Duodenal mucosa (tissue), 2 donors: ENCODE measurements around the gene BPNT1.
"Not testable (repeated sequence)": the region's sequence is repeated elsewhere in the genome, so short reads cannot be mapped to it uniquely, and the experiment has no call there.

Source experiments
- H3K27ac ChIP-seq: one replicate; pipeline ENCODE4 v1.7.0; 2013; ENCODE audit warnings: low read depth, low read length
- H3K27me3 ChIP-seq, 2 donors: one replicate each; pipeline ENCODE4 v1.7.0; 2013; ENCODE audit warnings: low read length in 2 of 2, control low read depth in 1 of 2; ENCODE audit not compliant: insufficient read depth in 2 of 2, control insufficient read depth in 1 of 2
- H3K36me3 ChIP-seq, 2 donors: one replicate each; pipeline ENCODE4 v1.7.0; 2013; ENCODE audit warnings: low read length in 2 of 2, control low read depth in 1 of 2; ENCODE audit not compliant: insufficient read depth in 2 of 2, control insufficient read depth in 1 of 2
- H3K4me1 ChIP-seq, 2 donors: one replicate each; pipeline ENCODE4 v1.7.0; 2013; ENCODE audit warnings: low read length in 2 of 2, control low read depth in 1 of 2; ENCODE audit not compliant: insufficient read depth in 2 of 2, control insufficient read depth in 1 of 2
- H3K4me3 ChIP-seq, 2 donors: one replicate each; pipeline ENCODE4 v1.7.0; 2013; ENCODE audit warnings: low read length in 2 of 2, low read depth in 1 of 2
- H3K9ac ChIP-seq, 2 donors: one replicate each; pipeline ENCODE4 v1.7.0; 2013; ENCODE audit warnings: low read length in 2 of 2, low read depth in 1 of 2
- H3K9me3 ChIP-seq, 2 donors: one replicate each; pipeline ENCODE4 v1.7.0; 2013; ENCODE audit warnings: low read length in 2 of 2, control low read depth in 1 of 2; ENCODE audit not compliant: control insufficient read depth in 1 of 2

BPNT1 gene

DNA sequence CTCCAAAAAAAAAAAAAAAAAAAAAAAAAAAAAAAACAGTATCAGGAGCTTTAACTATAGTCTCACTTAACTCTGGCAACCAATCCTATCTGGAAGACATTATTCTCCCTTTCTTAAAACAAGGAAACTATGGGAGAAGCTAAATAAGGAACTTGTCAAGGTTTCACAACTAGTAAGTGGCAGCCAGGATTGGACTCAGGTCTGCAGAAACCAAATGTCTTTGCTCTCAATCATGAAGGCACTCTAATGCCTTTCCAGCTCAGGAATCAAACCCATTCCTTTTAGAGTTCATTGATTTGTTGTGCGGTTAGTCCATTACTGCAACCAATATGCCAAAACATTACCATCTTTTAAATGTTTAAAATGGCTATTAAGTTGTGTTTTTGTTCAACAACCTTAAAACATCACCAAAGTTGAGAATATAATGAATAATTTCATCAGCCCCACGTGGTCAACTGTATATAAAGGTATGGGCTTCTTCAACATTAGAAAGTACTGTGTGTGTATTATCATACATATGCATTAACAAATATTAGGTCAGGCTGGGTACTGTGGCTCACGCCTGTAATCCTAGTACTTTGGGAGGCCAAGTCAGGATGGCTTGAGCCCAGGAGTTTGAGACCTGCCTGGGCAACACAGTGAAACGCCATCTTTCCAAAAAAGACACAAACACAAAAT is 44.8 kb downstream of the BPNT1 start:
- no peaks in the 10 kb centered on the region for H3K9me3 ChIP-seq
- H3K4me3 ChIP-seq = peak overlapping the region; percentile 98 to 100
- peaks cover 0 to 2% of the 10 kb centered on the region in 2 donors for H3K36me3 ChIP-seq
- H3K27ac ChIP-seq = no peak overlapping the region
- H3K27me3 ChIP-seq = no peaks in the 10 kb centered on the region
- peaks cover 23% of the 10 kb centered on the region in 2 donors for H3K4me1 ChIP-seq
- peak overlapping the region; percentile 25 to 93 for H3K9ac ChIP-seq

DNA sequence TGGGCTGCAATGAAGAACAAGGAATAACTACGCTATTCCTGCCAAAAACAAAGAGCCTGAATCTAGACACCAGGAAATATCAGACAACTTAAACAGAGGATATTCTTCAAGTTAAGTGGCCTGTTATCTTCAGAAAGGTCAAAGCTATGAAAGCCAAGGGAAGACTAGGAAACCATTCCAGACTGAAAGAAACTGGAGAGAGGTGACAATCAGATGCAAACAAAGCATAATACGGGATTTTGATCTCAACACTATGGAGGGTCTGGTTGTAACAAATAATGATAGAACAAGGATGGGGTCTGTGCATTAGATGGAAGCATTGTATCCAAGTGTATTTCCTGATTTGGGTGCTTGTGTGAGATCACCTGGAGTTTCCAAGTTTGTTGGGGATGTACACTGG is 45.9 kb downstream of the BPNT1 start:
- Histone ChIP-seq H3K4me3 (peak overlapping the region in 1 of 2 donors; percentile 23), H3K27me3 (no peaks in the 10 kb centered on the region), H3K27ac (no peak overlapping the region), H3K9me3 (no peaks in the 10 kb centered on the region), H3K4me1 (peaks cover 27 to 30% of the 10 kb centered on the region in 2 donors), H3K9ac (no peak overlapping the region), H3K36me3 (peaks cover 0 to 13% of the 10 kb centered on the region in 2 donors)

DNA sequence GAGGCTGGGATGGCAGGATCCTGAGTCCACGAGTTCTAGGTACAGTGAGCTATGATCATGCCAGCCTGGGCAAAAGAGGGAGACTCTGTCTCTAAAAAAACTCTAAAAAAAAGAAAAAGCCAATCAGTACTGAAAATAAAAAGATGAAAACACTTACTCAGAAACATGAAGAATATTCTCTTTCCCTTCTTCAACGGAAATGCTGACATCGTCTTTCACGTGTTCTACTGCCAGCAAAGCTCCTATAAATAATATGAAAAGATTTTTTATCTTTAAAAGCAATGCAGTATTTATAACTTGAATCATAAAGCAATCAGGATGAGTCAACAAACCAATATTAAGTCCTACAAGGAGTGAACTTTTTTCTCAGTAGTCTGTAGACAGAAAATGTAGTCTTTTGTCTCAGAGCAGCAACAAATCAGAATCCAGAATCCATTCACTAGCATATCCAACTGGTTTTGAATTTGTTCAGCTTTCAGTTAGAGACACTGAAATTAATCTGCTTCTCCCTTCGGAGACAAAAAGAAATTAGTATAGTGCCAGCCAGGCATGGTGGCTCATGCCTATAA is 49.5 kb downstream of the BPNT1 start:
- H3K9me3 ChIP-seq = no peaks in the 10 kb centered on the region
- H3K27me3 ChIP-seq = no peaks in the 10 kb centered on the region
- H3K4me1 ChIP-seq = peaks cover 23 to 25% of the 10 kb centered on the region in 2 donors
- peaks cover 0 to 17% of the 10 kb centered on the region in 2 donors for H3K36me3 ChIP-seq
- H3K27ac ChIP-seq = no peak overlapping the region
- H3K4me3 ChIP-seq = no peak overlapping the region
- H3K9ac ChIP-seq = no peak overlapping the region

DNA sequence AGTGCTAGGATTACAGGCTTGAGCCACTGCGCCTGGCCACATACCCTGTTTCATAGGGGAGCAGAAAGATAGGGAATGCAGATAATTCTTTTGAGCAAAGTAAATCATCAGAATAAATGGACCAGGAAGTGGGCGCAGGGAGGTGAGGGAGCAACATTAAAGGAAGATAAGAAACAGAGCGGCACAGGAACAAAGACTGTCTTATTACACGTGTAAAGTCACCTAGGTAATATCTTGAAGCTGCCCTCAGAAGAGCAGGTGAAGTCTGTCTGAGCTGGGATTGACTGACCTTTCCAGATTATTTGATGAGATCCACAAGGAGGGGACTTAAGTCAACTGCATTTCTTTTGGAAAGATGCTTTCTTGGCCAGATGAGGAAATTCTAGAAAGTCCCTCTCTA is 50.9 kb downstream of the BPNT1 start:
- Histone ChIP-seq H3K36me3 (peaks cover 8 to 26% of the 10 kb centered on the region in 2 donors), H3K4me1 (peaks cover 9 to 18% of the 10 kb centered on the region in 2 donors), H3K27me3 (no peaks in the 10 kb centered on the region), H3K9ac (no peak overlapping the region), H3K9me3 (no peaks in the 10 kb centered on the region), H3K4me3 (no peak overlapping the region), H3K27ac (no peak overlapping the region)

DNA sequence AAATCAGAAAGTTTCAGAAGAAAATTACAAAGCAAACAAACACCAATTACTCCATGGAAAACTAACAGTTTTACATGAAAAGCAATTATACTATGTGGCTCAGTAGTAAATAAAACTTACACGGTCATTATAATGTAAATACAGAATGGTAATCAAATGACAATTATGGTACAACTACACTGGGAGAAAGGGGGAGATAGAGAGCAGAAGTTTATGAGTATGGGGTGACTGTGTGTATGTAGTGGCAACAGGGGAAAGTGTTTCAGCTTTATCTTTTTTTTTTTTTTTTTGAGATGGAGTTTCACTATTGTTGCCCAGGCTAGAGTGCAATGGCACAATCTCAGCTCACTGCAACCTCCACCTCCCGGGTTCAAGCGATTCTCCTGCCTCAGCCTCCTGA is 51.8 kb downstream of the BPNT1 start:
- H3K4me3 ChIP-seq, H3K27ac ChIP-seq, H3K9me3 ChIP-seq, H3K27me3 ChIP-seq, H3K9ac ChIP-seq: not testable (repeated sequence)
- H3K4me1 ChIP-seq = peaks cover 4 to 13% of the 10 kb centered on the region in 2 donors
- peaks cover 12 to 33% of the 10 kb centered on the region in 2 donors for H3K36me3 ChIP-seq

DNA sequence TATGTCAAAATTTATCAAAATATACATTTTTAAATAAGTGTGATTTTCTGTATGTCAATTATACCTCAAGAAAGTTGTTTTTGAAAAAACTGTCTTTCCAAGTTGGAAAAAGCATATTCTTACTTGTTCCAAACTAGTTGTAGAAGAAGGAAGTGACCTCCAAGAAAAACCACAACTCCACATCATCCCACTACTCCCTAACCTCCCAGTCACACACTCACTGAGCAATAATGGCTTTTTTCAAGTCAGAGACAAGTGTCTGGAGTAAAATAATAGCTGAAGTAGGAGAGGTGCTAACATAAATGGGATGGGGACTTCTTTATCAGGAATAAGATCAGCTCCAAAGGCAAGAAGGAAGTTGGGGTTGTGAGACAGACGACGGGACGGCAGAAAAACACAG is 56.7 kb downstream of the BPNT1 start:
- Histone ChIP-seq H3K27me3 (no peaks in the 10 kb centered on the region), H3K9me3 (no peaks in the 10 kb centered on the region), H3K4me1 (no peaks in the 10 kb centered on the region), H3K36me3 (peaks cover 31 to 61% of the 10 kb centered on the region in 2 donors), H3K27ac (no peak overlapping the region), H3K4me3 (no peak overlapping the region), H3K9ac (no peak overlapping the region)

DNA sequence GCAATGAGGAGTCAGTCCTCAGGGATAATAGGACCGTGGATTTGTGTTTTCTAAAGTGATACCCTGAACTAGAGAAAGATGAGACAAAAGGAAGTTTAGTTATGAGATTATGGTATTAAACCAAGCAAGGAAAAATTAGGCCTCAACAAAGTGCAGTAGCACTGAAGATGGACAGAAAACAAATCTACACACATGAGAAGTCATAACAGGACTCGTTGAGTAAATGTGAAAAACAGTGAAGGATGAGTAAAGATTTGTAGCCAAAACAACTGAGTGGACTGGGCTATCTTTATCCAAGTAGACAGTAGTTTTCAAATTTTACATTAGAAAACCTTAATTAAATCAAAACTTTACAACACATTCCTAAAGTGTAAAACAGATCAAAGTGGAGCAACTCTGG is 58.3 kb downstream of the BPNT1 start:
- no peaks in the 10 kb centered on the region for H3K27me3 ChIP-seq
- H3K27ac ChIP-seq = no peak overlapping the region
- H3K9me3 ChIP-seq = no peaks in the 10 kb centered on the region
- peaks cover 31 to 64% of the 10 kb centered on the region in 2 donors for H3K36me3 ChIP-seq
- H3K4me3 ChIP-seq = no peak overlapping the region
- no peak overlapping the region for H3K9ac ChIP-seq
- no peaks in the 10 kb centered on the region for H3K4me1 ChIP-seq

DNA sequence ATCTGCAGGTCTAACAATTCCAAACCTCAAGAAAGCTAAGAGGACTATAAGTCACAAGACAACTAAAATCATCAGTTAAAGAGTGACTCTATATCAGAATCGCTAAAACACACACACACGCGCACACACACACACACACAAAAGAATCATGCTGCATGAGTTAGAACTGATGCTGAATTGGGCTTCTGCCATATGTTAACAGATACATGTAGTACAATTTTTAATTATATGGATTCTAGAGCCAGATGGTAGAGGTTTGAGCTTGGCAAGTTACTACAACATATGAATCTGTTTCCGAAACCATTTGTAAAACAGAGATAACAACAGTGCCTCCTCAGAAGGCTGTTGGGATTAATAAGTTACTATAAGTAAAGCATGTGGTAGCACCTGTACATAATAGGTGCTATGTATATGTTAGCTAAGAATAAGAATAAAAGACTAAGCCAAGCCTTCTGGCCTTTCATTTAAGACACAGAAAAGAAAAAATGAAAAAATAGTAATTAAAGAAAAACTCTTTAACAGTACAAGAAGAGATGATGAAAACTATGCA is 61.2 kb downstream of the BPNT1 start:
- Histone ChIP-seq H3K4me1 (no peaks in the 10 kb centered on the region), H3K9ac (no peak overlapping the region), H3K9me3 (no peaks in the 10 kb centered on the region), H3K4me3 (no peak overlapping the region), H3K27ac (no peak overlapping the region), H3K36me3 (peaks cover 27 to 74% of the 10 kb centered on the region in 2 donors), H3K27me3 (no peaks in the 10 kb centered on the region)

DNA sequence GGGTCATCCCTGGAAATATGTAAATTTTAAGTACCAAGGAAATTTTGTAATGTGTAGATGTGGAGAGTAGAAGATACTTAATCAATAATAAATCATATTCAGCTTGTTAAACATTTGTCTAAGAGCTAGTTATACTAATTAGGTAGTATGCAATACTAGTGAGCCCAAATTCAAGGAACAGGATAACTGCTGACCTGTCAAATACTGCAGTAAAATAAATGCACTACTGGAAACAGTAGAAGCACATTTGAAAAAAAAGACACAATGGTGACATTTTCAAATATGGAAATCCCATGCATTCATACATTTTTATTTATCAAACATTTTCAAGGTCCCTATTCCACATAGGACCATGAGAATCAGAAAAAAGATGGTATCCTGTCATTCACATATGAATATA is 70.5 kb downstream of the BPNT1 start:
- Histone ChIP-seq H3K27ac (no peak overlapping the region), H3K9me3 (no peaks in the 10 kb centered on the region), H3K4me1 (no peaks in the 10 kb centered on the region), H3K4me3 (no peak overlapping the region), H3K36me3 (peaks cover 28 to 81% of the 10 kb centered on the region in 2 donors), H3K9ac (no peak overlapping the region), H3K27me3 (no peaks in the 10 kb centered on the region)

DNA sequence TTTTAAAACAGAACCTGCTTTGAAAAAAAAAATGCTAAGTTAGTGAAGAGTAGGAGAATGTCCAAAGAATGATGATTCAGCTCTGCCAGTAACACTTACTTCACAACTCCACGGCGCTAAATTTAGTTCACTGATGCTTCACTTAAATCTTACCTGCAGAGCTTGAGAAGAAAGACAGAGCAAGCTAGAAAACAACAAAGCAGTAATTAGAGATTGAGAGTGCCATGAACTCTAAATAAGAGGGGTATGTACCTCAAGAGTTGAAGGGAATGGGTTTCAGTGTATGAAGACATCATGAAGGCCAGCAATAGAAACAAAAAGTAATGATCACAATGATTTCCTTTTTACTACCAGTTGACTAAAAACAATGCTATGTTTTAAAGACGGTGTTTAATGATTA is 76.1 kb downstream of the BPNT1 start:
- Histone ChIP-seq H3K9ac (no peak overlapping the region), H3K4me3 (no peak overlapping the region), H3K4me1 (no peaks in the 10 kb centered on the region), H3K36me3 (peaks cover 34 to 81% of the 10 kb centered on the region in 2 donors), H3K9me3 (no peaks in the 10 kb centered on the region), H3K27ac (no peak overlapping the region), H3K27me3 (no peaks in the 10 kb centered on the region)
